ENCODE data around the gene ATP8A2. TPM values are rescaled to one million over a fixed set of nuclear protein-coding genes. Genes with fewer than 3 reads are reported as not detected.

The ATP8A2 gene
- total RNA-seq, 1 experiment from 2014 or later = not detected

DNA sequence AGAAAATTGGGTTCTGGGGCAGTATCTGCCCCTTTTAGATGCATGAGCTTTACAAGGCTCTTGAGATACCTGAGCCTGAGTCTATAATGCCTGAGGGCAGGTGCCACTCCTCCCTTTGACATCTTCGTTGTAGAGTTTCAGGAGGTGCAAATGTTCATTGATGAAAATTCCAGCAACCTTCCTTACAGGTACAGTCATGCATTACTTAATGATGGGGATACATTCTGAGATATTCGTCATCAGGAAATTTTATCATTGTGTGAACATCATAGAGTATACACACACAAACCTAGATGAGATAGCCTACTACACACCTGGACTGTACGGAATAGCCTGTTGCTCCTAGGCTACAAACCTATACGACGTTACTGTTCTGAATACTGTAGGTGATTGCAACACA lies 370.0 kb downstream of the ATP8A2 start:
- Histone ChIP-seq H3K9me3 (ENCODE audit: control insufficient read depth, insufficient read depth, low read depth, low read length) (no peaks in the 10 kb centered on the region), H3K27me3 (ENCODE audit: control insufficient read depth, insufficient read depth, low read length) (no peaks in the 10 kb centered on the region), H3K36me3 (ENCODE audit: control insufficient read depth, insufficient read depth, low read length) (no peaks in the 10 kb centered on the region), H3K4me3 (ENCODE audit: low read depth in 2 of 2, low read length in 2 of 2) (no peak overlapping the region), H3K27ac (ENCODE audit: low read length) (no peak overlapping the region), H3K4me1 (ENCODE audit: control insufficient read depth, insufficient read depth, low read length) (no peaks in the 10 kb centered on the region)
- CTCF ChIA-PET = no interaction called here
- BruUV-seq (replicated peaks) = no TSS peak
- intact Hi-C loops (cut with micrococcal nuclease; ENCODE audit: unreplicated experiment) = no loop called here
- POLR2A ChIA-PET = no interaction called here
- no peak for DNase-seq (ENCODE audit: low read depth, low spot score)
- no peak for TF ChIP-seq TCF7L2 (IDR thresholded peaks at IDR 0.05; ENCODE audit: low read depth, low read length)
- TF ChIP-seq, protein P1, sequence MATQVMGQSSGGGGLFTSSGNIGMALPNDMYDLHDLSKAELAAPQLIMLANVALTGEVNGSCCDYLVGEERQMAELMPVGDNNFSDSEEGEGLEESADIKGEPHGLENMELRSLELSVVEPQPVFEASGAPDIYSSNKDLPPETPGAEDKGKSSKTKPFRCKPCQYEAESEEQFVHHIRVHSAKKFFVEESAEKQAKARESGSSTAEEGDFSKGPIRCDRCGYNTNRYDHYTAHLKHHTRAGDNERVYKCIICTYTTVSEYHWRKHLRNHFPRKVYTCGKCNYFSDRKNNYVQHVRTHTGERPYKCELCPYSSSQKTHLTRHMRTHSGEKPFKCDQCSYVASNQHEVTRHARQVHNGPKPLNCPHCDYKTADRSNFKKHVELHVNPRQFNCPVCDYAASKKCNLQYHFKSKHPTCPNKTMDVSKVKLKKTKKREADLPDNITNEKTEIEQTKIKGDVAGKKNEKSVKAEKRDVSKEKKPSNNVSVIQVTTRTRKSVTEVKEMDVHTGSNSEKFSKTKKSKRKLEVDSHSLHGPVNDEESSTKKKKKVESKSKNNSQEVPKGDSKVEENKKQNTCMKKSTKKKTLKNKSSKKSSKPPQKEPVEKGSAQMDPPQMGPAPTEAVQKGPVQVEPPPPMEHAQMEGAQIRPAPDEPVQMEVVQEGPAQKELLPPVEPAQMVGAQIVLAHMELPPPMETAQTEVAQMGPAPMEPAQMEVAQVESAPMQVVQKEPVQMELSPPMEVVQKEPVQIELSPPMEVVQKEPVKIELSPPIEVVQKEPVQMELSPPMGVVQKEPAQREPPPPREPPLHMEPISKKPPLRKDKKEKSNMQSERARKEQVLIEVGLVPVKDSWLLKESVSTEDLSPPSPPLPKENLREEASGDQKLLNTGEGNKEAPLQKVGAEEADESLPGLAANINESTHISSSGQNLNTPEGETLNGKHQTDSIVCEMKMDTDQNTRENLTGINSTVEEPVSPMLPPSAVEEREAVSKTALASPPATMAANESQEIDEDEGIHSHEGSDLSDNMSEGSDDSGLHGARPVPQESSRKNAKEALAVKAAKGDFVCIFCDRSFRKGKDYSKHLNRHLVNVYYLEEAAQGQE (IDR thresholded peaks at IDR 0.05; ENCODE audit: insufficient read depth in 1 of 2, low read depth in 2 of 2, low read length in 1 of 2) = no peak
- no peak for TF ChIP-seq CTCF (IDR thresholded peaks at IDR 0.05)
- no peak for TF ChIP-seq POLR2AphosphoS5 (IDR thresholded peaks at IDR 0.05; ENCODE audit: low read depth, low read length)
- TF ChIP-seq SIN3A (IDR thresholded peaks at IDR 0.05; ENCODE audit: borderline replicate concordance, insufficient read depth, low read depth, low read length) = no peak
- no peak for ATAC-seq
- in situ Hi-C loops (cut with HindIII; ENCODE audit: low pct_unique_long_range_greater_than_20kb, low sequenced_read_pairs) = no loop called here

DNA sequence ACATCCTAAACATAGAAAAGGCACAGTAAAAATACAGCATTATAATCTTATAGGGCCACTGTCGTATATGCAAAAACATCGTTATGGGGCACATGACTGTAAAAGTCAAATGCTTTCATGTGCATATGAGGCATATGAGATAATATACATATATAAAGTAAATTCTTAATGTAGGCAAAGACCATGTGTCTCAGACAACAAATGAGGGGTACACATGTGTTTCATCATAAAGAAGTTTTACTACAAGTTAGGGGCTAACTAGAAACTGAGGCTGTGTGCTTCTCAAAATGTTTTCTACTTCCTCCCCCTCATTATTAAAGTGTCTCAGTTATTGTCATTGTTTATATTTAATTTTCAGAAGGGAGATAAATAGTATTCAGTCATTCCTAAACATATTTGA lies 370.4 kb downstream of the ATP8A2 start:
- Histone ChIP-seq H3K4me3 (ENCODE audit: low read depth in 2 of 2, low read length in 2 of 2) (no peak overlapping the region), H3K36me3 (ENCODE audit: control insufficient read depth, insufficient read depth, low read length) (no peaks in the 10 kb centered on the region), H3K27me3 (ENCODE audit: control insufficient read depth, insufficient read depth, low read length) (no peaks in the 10 kb centered on the region; the same call in 1 of the 2 replicates), H3K9me3 (ENCODE audit: control insufficient read depth, insufficient read depth, low read depth, low read length) (no peaks in the 10 kb centered on the region), H3K27ac (ENCODE audit: low read length) (no peak overlapping the region), H3K4me1 (ENCODE audit: control insufficient read depth, insufficient read depth, low read length) (no peaks in the 10 kb centered on the region)
- ATAC-seq = no peak
- DNase-seq (ENCODE audit: low read depth, low spot score) = no peak
- in situ Hi-C loops (cut with HindIII; ENCODE audit: low pct_unique_long_range_greater_than_20kb, low sequenced_read_pairs) = no loop called here
- TF ChIP-seq, protein P1 (IDR thresholded peaks at IDR 0.05; ENCODE audit: insufficient read depth in 1 of 2, low read depth in 2 of 2, low read length in 1 of 2) = no peak
- TF ChIP-seq TCF7L2 (IDR thresholded peaks at IDR 0.05; ENCODE audit: low read depth, low read length) = no peak
- TF ChIP-seq POLR2AphosphoS5 (IDR thresholded peaks at IDR 0.05; ENCODE audit: low read depth, low read length) = no peak
- TF ChIP-seq SIN3A (IDR thresholded peaks at IDR 0.05; ENCODE audit: borderline replicate concordance, insufficient read depth, low read depth, low read length) = no peak
- no peak for TF ChIP-seq CTCF (IDR thresholded peaks at IDR 0.05)
- POLR2A ChIA-PET = no interaction called here
- intact Hi-C loops (cut with micrococcal nuclease; ENCODE audit: unreplicated experiment) = no loop called here
- BruUV-seq (replicated peaks) = no TSS peak
- CTCF ChIA-PET = interaction anchor here (0.7 kb wide), 1 partner anchor 535 kb away, joined by 7 read pairs; no protein-coding TSS in a partner anchor

Measured in Panc1 (cell line).